ENCODE results near the gene DUXA.
"Not testable (repeated sequence)": the region's sequence is repeated elsewhere in the genome, so short reads cannot be mapped to it uniquely, and the experiment has no call there.

Gene DUXA

GRCh38 chr19:57141699-57142098 is 25.6 kb downstream of the DUXA start:
- TF ChIP-seq, protein P1, sequence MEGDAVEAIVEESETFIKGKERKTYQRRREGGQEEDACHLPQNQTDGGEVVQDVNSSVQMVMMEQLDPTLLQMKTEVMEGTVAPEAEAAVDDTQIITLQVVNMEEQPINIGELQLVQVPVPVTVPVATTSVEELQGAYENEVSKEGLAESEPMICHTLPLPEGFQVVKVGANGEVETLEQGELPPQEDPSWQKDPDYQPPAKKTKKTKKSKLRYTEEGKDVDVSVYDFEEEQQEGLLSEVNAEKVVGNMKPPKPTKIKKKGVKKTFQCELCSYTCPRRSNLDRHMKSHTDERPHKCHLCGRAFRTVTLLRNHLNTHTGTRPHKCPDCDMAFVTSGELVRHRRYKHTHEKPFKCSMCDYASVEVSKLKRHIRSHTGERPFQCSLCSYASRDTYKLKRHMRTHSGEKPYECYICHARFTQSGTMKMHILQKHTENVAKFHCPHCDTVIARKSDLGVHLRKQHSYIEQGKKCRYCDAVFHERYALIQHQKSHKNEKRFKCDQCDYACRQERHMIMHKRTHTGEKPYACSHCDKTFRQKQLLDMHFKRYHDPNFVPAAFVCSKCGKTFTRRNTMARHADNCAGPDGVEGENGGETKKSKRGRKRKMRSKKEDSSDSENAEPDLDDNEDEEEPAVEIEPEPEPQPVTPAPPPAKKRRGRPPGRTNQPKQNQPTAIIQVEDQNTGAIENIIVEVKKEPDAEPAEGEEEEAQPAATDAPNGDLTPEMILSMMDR (IDR thresholded peaks at IDR 0.05; ENCODE audit: extremely low read depth, insufficient read depth, missing control alignments), result no peak
- in situ Hi-C loops (cut with MboI; ENCODE audit: low pct_unique_long_range_greater_than_20kb, low sequenced_read_pairs, unreplicated experiment), result no loop called here

DNA sequence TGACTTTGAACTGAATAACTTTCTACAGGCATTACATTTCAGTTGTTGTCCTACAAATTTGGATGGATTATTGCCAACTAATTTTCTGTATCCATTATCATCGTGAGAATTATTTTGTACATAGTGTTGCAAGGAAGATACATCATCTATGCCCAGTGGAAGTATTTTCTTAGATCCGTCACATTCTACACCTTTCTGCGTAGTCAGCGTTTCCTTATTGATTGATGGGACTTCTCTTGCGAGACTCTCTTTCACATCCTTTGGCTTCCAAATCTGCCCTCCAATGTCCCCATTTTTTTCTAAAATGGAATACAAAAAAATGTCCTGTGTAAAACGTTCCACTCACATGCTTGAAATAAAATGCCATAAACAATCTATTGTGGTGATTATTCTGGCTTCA is 31.5 kb downstream of the DUXA start:
- in situ Hi-C loops (cut with MboI; ENCODE audit: low pct_unique_long_range_greater_than_20kb, low sequenced_read_pairs, unreplicated experiment), result no loop called here
- no peak for DNase-seq (ENCODE audit: low spot score)
- TF ChIP-seq, protein P1 (IDR thresholded peaks at IDR 0.05; ENCODE audit: extremely low read depth, insufficient read depth, missing control alignments), result no peak

More at GRCh38 chr19:57141699-57142098, 25.6 kb downstream of the DUXA start:
- DNase-seq (ENCODE audit: low spot score), result no peak

DNA sequence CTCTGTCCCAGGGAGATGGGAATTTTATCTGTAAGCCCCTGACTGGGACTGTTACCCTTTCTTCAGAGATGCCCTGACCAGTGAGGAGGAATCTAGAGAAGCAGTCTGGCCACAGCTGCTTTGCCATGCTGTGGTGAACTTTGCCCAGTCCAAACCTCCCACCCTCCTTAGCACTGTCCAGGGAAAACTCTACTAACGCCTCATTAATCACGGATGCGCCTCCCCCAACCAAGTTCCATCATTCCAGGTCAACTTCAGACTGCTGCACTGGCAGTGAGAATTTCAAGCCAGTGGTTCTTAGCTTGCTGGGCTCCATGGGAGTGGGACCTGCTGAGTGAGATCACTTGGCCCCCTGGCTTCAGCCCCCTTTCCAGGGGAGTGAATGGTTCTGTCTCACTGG is 39.9 kb downstream of the DUXA start:
- DNase-seq (ENCODE audit: low spot score); in situ Hi-C loops (cut with MboI; ENCODE audit: low pct_unique_long_range_greater_than_20kb, low sequenced_read_pairs, unreplicated experiment): not testable (repeated sequence)

DNA sequence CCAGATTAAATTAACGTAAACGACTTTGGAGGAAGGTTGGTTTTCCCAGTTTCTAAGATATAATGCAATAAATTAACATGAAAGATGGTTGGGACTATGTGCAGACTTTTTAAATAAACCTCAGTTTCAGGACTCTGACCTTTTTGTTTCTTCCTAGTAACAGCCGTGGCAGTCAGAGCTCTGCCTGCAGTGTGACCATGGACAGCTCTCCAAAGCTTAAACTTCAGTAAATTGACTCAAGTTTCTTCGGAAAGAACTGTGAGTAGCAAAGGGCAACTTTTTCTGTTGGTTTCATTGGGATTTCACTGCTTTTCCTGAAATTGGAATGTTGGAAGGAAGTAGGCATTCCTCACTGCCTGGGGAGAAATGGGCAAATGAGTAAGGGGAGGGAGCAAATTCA is 43.4 kb downstream of the DUXA start:
- TF ChIP-seq, protein P1 (IDR thresholded peaks at IDR 0.05; ENCODE audit: extremely low read depth, insufficient read depth, missing control alignments), result no peak
- DNase-seq (ENCODE audit: low spot score), result no peak
- in situ Hi-C loops (cut with MboI; ENCODE audit: low pct_unique_long_range_greater_than_20kb, low sequenced_read_pairs, unreplicated experiment), result no loop called here

GRCh38 chr19:57118848-57119247 is 48.4 kb downstream of the DUXA start:
- TF ChIP-seq, protein P1 (IDR thresholded peaks at IDR 0.05; ENCODE audit: extremely low read depth, insufficient read depth, missing control alignments), result no peak
- DNase-seq (ENCODE audit: low spot score), result no peak
- in situ Hi-C loops (cut with MboI; ENCODE audit: low pct_unique_long_range_greater_than_20kb, low sequenced_read_pairs, unreplicated experiment), result no loop called here

DNA sequence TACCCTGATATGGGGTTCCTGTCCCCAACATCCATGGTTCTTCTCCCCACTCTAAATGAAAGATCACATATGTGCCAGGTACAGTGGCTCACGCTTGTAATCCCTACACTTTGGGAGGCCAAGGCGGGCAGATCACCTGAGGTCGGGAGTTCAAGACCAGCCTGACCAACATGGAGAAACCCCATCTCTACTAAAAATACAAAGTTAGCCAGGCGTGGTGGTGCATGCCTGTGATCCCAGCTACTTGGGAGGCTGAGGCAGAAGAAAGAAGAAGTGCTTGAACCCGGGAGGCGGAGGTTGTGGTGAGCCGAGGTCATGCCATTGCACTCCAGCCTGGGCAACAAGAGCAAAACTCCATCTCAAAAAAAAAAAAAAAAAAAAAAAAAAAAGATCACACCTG is 53.8 kb downstream of the DUXA start:
- DNase-seq (ENCODE audit: low spot score); in situ Hi-C loops (cut with MboI; ENCODE audit: low pct_unique_long_range_greater_than_20kb, low sequenced_read_pairs, unreplicated experiment): not testable (repeated sequence)

GRCh38 chr19:57111329-57111644 is 56.0 kb downstream of the DUXA start:
- in situ Hi-C loops (cut with MboI; ENCODE audit: low pct_unique_long_range_greater_than_20kb, low sequenced_read_pairs, unreplicated experiment), result no loop called here
- TF ChIP-seq, protein P1 (IDR thresholded peaks at IDR 0.05; ENCODE audit: extremely low read depth, insufficient read depth, missing control alignments), result no peak
- no peak for DNase-seq (ENCODE audit: low spot score)

DNA sequence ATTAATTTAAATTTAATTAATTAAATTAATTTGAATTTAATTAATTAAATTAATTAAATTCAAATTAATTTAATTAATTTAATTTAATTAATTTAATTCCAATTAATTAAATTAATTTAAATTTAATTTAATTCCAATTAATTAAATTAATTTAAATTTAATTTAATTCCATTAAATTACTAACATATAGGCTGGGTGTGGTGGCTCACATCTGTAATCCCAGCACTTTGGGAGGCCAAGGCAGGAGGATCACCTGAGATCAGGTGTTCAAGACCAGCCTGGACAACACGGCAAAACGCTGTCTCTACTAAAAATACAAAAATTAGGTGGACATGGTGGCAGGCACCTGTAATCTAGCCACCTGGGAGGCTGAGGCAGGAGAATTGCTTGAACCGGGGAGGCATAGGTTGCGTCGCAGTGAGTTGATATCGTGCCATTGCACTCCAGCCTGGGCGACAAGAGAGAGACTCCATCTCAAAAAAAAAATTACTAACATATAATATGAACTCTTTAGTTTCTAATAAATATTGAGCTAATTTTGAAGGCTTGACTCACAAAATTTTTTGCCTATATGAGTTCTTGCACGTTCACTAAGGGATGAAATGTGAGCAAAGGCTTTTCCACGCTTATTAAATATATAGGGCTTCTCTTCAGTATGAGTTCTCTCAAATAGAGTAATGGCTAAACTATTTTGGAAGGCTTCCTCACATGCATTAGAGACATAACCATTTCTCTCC is 56.5 kb downstream of the DUXA start:
- TF ChIP-seq, protein P1 (IDR thresholded peaks at IDR 0.05; ENCODE audit: extremely low read depth, insufficient read depth, missing control alignments), result no peak
- in situ Hi-C loops (cut with MboI; ENCODE audit: low pct_unique_long_range_greater_than_20kb, low sequenced_read_pairs, unreplicated experiment), result no loop called here
- no peak for DNase-seq (ENCODE audit: low spot score)
